Astrocyte (in vitro differentiated cells and primary cell): ENCODE measurements around the gene CREB1. TPM values are rescaled to one million over a fixed set of nuclear protein-coding genes. Genes with fewer than 3 reads are reported as not detected.

Experiments used
- DNase-seq: peaks from one replicate; pipeline ENCODE4 v3.0.0-alpha.2; 2010; ENCODE audit warnings: low read depth
- FAIRE-seq: peaks from 2 replicates; lab custom pipeline; 2011; peaks lifted over from hg19 to GRCh38; lab: Jason Lieb, UNC
- H2AFZ ChIP-seq: 2 replicates; pipeline ENCODE4 v1.6.0; 2012; ENCODE audit warnings: low read depth, low read length, inconsistent platforms
- H3K27ac ChIP-seq: 2 replicates; pipeline ENCODE4 v1.5.1; 2011; ENCODE audit warnings: low read depth, low read length, inconsistent platforms
- H3K27me3 ChIP-seq: 2 replicates; pipeline ENCODE4 v1.6.0; 2011; ENCODE audit warnings: low read length, inconsistent platforms; ENCODE audit not compliant: insufficient read depth
- H3K36me3 ChIP-seq: 2 replicates; pipeline ENCODE4 v1.5.1; 2011; ENCODE audit warnings: low read length, inconsistent platforms; ENCODE audit not compliant: insufficient read depth
- H3K4me1 ChIP-seq: 2 replicates; pipeline ENCODE4 v1.5.1; 2011; ENCODE audit warnings: low read length, inconsistent platforms; ENCODE audit not compliant: insufficient read depth
- H3K4me2 ChIP-seq: 2 replicates; pipeline ENCODE4 v1.6.0; 2012; ENCODE audit warnings: low read length, inconsistent platforms
- H3K4me3 ChIP-seq: 2 replicates; pipeline ENCODE4 v1.5.1; 2011; ENCODE audit warnings: low read depth, mild to moderate bottlenecking, low read length, inconsistent platforms; ENCODE audit not compliant: insufficient read depth
- H3K79me2 ChIP-seq: 2 replicates; pipeline ENCODE4 v1.6.0; 2012; ENCODE audit warnings: mild to moderate bottlenecking, low read length, inconsistent platforms; ENCODE audit not compliant: insufficient read depth
- H3K9ac ChIP-seq: 2 replicates; pipeline ENCODE4 v1.6.0; 2012; ENCODE audit warnings: mild to moderate bottlenecking, low read length, inconsistent platforms
- H3K9me3 ChIP-seq: 2 replicates; pipeline ENCODE4 v1.5.1; 2012; ENCODE audit warnings: low read depth, mild to moderate bottlenecking, low read length, inconsistent platforms; ENCODE audit not compliant: insufficient read depth
- H4K20me1 ChIP-seq: 2 replicates; pipeline ENCODE4 v1.6.0; 2012; ENCODE audit warnings: low read length, inconsistent platforms; ENCODE audit not compliant: insufficient read depth
- H3K27ac Mint-ChIP-seq: one replicate; pipeline ENCODE4 v1.8.0; 2021; ENCODE audit warnings: mild to moderate bottlenecking, mixed read lengths; ENCODE audit not compliant: unreplicated experiment
- H3K27me3 Mint-ChIP-seq: one replicate; pipeline ENCODE4 v1.8.0; 2021; ENCODE audit warnings: low read depth, mixed read lengths; ENCODE audit not compliant: unreplicated experiment
- H3K36me3 Mint-ChIP-seq: one replicate; pipeline ENCODE4 v1.8.0; 2021; ENCODE audit warnings: low read depth, mixed read lengths; ENCODE audit not compliant: unreplicated experiment
- H3K4me1 Mint-ChIP-seq: one replicate; pipeline ENCODE4 v1.8.0; 2021; ENCODE audit warnings: low read depth, mixed read lengths; ENCODE audit not compliant: unreplicated experiment
- H3K4me3 Mint-ChIP-seq: one replicate; pipeline ENCODE4 v1.8.0; 2021; ENCODE audit warnings: mild to moderate bottlenecking, moderate library complexity, mixed read lengths; ENCODE audit not compliant: unreplicated experiment
- H3K9me3 Mint-ChIP-seq: one replicate; pipeline ENCODE4 v1.8.0; 2021; ENCODE audit warnings: mild to moderate bottlenecking, mixed read lengths; ENCODE audit not compliant: unreplicated experiment
- CTCF ChIP-seq: IDR thresholded peaks from 2 replicates; pipeline ENCODE4 v1.5.1; 2011; ENCODE audit warnings: low read depth, mild to moderate bottlenecking, inconsistent platforms, low read length, moderate library complexity; ENCODE audit not compliant: insufficient read depth
- EZH2 ChIP-seq: IDR thresholded peaks from 2 replicates; pipeline ENCODE4 v1.6.1; 2012; ENCODE audit warnings: mild to moderate bottlenecking, low read length, inconsistent platforms; ENCODE audit not compliant: insufficient read depth
- total RNA-seq: library from RNA; stranded (reverse); gene quantifications from 2 replicates; pipeline ENCODE4 v1.2.1, GENCODE V29; 2021

Gene CREB1
- total RNA-seq, 1 donor from 2014 or later = 63.3 TPM

- Histone ChIP-seq H3K27ac (no peak overlapping the region), H2AFZ (no peak overlapping the region), H3K4me3 (no peak overlapping the region), H3K79me2 (peaks cover 97% of the 10 kb centered on the region), H3K4me2 (no peak overlapping the region), H4K20me1 (peaks cover 46% of the 10 kb centered on the region), H3K9me3 (no peaks in the 10 kb centered on the region), H3K27me3 (no peaks in the 10 kb centered on the region), H3K9ac (no peak overlapping the region), H3K4me1 (no peaks in the 10 kb centered on the region), H3K36me3 (no peaks in the 10 kb centered on the region)
- Mint-ChIP-seq H3K9me3 (no peaks in the 10 kb centered on the region), H3K27me3 (no peaks in the 10 kb centered on the region), H3K36me3 (peaks cover 3% of the 10 kb centered on the region), H3K4me3 (no peak overlapping the region), H3K4me1 (peaks cover 15% of the 10 kb centered on the region), H3K27ac (no peak overlapping the region)
- TF ChIP-seq EZH2 = no peak
- FAIRE-seq = peak; percentile 20
- DNase-seq = no peak
Observed at GRCh38 chr2:207541933-207542332, 12.2 kb downstream of the CREB1 start.

GRCh38 chr2:207543272-207543671 is 13.5 kb downstream of the CREB1 start:
- H3K4me1 ChIP-seq = no peaks in the 10 kb centered on the region

DNA sequence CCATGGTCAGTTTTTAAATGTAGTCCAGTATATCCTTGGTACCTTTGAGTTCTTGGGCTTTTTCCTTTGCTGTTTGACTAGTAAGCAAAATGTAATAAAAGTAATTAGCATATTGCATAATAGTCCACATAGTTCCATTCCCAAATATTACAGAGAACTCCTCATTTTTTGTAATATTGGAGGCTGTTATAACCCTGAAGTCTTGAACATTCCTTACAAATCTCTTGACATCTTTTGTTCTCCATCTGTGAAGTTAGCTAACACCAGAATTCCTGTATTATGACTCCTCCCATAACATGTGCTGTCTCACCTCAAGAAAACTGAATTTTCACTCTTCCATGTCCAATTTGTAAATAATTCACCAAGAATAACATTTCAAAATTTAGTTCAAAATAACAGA is 17.1 kb downstream of the CREB1 start:
- FAIRE-seq (no peak), DNase-seq (peak; percentile 46)
- H3K9me3 ChIP-seq = no peaks in the 10 kb centered on the region
- no peak overlapping the region for H3K9ac ChIP-seq
- peaks cover 29% of the 10 kb centered on the region for H3K4me1 Mint-ChIP-seq
- no peaks in the 10 kb centered on the region for H3K9me3 Mint-ChIP-seq
- H4K20me1 ChIP-seq = peaks cover 28% of the 10 kb centered on the region
- no peaks in the 10 kb centered on the region for H3K36me3 ChIP-seq
- H3K27me3 Mint-ChIP-seq = no peaks in the 10 kb centered on the region
- no peak overlapping the region for H3K4me3 ChIP-seq
- peak overlapping the region; percentile 20 for H3K4me3 Mint-ChIP-seq
- no peak overlapping the region for H3K27ac ChIP-seq
- no peaks in the 10 kb centered on the region for H3K27me3 ChIP-seq
- peaks cover 14% of the 10 kb centered on the region for H3K4me1 ChIP-seq
- TF ChIP-seq EZH2 = no peak
- no peak for TF ChIP-seq CTCF
- peaks cover 95% of the 10 kb centered on the region for H3K79me2 ChIP-seq
- H3K36me3 Mint-ChIP-seq = peaks cover 3% of the 10 kb centered on the region
- H3K4me2 ChIP-seq = no peak overlapping the region
- H3K27ac Mint-ChIP-seq = no peak overlapping the region
- H2AFZ ChIP-seq = no peak overlapping the region

More at GRCh38 chr2:207543272-207543671, 13.5 kb downstream of the CREB1 start:
- no peaks in the 10 kb centered on the region for H3K9me3 Mint-ChIP-seq
- Histone ChIP-seq H3K27me3 (no peaks in the 10 kb centered on the region), H3K36me3 (no peaks in the 10 kb centered on the region), H3K27ac (no peak overlapping the region), H3K4me3 (no peak overlapping the region), H4K20me1 (peaks cover 34% of the 10 kb centered on the region), H3K79me2 (peaks cover 97% of the 10 kb centered on the region), H2AFZ (no peak overlapping the region), H3K4me2 (no peak overlapping the region), H3K9me3 (no peaks in the 10 kb centered on the region), H3K9ac (no peak overlapping the region)
- no peak for FAIRE-seq
- no peak overlapping the region for H3K27ac Mint-ChIP-seq
- H3K36me3 Mint-ChIP-seq = peaks cover 3% of the 10 kb centered on the region
- peaks cover 21% of the 10 kb centered on the region for H3K4me1 Mint-ChIP-seq
- TF ChIP-seq EZH2 (no peak), CTCF (no peak)
- DNase-seq = no peak
- no peak overlapping the region for H3K4me3 Mint-ChIP-seq
- no peaks in the 10 kb centered on the region for H3K27me3 Mint-ChIP-seq
